T-cell (primary cell): ENCODE measurements around the gene LHPP. TPM values are rescaled to one million over a fixed set of nuclear protein-coding genes. Genes with fewer than 3 reads are reported as not detected.
A peak's percentile ranks its signal among the peaks of the same experiment; 100 is the strongest.

ENCODE experiments used
- ATAC-seq, 4 experiments: fragments of 200-7000 bp in 3 of 4; fragments of 150-1000 bp in 1 of 4; cut with Tn5 transposase; replicated peaks in 1 of 4; 1 replicate in 3 of 4; 2 replicates in 1 of 4; pipeline ENCODE4 v1.10.0; 2021; ENCODE audit warnings: moderate library complexity in 3 of 4, mild to moderate bottlenecking in 2 of 4, moderate number of reproducible peaks in 1 of 4
- CTCF ChIA-PET, 2 donors: fragments of 300-600 bp; sonication (Branson Sonifier 250); formaldehyde crosslinking; loops; one replicate each; lab custom pipeline; 2022; ENCODE audit warnings: antibody characterized with exemption in 2 of 2; lab: Charles Lee
- POLR2A ChIA-PET, 2 donors: fragments of 300-600 bp; sonication (Branson Sonifier 250); formaldehyde crosslinking; loops; one replicate each; lab custom pipeline; 2022; ENCODE audit warnings: antibody characterized with exemption in 2 of 2; lab: Charles Lee
- DNase-seq, 35 experiments: peaks; one replicate each; pipeline versions ENCODE4 v3.0.0 to v3.0.0-alpha.2; 2013 to 2023
- H3K27ac ChIP-seq: one replicate; pipeline ENCODE4 v1.5.1; 2013; ENCODE audit warnings: low read length
- H3K27me3 ChIP-seq, 2 experiments: replicated peaks in 1 of 2; 1 replicate in 1 of 2; 2 replicates in 1 of 2; pipeline versions ENCODE4 v1.6.1 to v1.7.0; 2013; ENCODE audit warnings: low read length in 1 of 2, mixed read lengths in 1 of 2; ENCODE audit not compliant: control insufficient read depth in 2 of 2, insufficient read depth in 2 of 2; ENCODE audit errors: extremely low read depth in 1 of 2
- H3K36me3 ChIP-seq, 2 donors: 1 replicate in 1 of 2; 2 replicates in 1 of 2; pipeline versions ENCODE4 v1.6.1 to v1.7.0; 2013; ENCODE audit warnings: low read length in 1 of 2; ENCODE audit not compliant: control insufficient read depth in 2 of 2, insufficient read depth in 1 of 2; ENCODE audit errors: extremely low read depth in 1 of 2
- H3K4me1 ChIP-seq, 2 experiments: 1 replicate in 1 of 2; 2 replicates in 1 of 2; pipeline versions ENCODE4 v1.6.1 to v1.7.0; 2013; ENCODE audit warnings: low read length in 2 of 2, mixed read lengths in 1 of 2; ENCODE audit not compliant: insufficient read depth in 2 of 2, control insufficient read depth in 1 of 2; ENCODE audit errors: extremely low read depth in 1 of 2
- H3K4me3 ChIP-seq, 2 donors: 1 replicate in 1 of 2; 2 replicates in 1 of 2; pipeline versions ENCODE4 v1.5.1 to v1.7.0; 2013; ENCODE audit warnings: mild to moderate bottlenecking in 2 of 2, low read length in 1 of 2, moderate library complexity in 1 of 2; ENCODE audit not compliant: control insufficient read depth in 1 of 2; ENCODE audit errors: extremely low read depth in 1 of 2
- H3K9me3 ChIP-seq: 2 replicates; pipeline ENCODE4 v1.7.0; 2013
- H3K27ac Mint-ChIP-seq, 2 donors: one replicate each; pipeline ENCODE4 v1.8.0; 2020 to 2021; ENCODE audit warnings: mild to moderate bottlenecking in 2 of 2, mixed read lengths in 2 of 2
- H3K27me3 Mint-ChIP-seq, 2 donors: one replicate each; pipeline ENCODE4 v1.8.0; 2021 to 2022; ENCODE audit warnings: mixed read lengths in 2 of 2
- H3K36me3 Mint-ChIP-seq: one replicate; pipeline ENCODE4 v1.8.0; 2021; ENCODE audit warnings: mixed read lengths
- H3K4me1 Mint-ChIP-seq, 3 donors: one replicate each; pipeline ENCODE4 v1.8.0; 2020 to 2022; ENCODE audit warnings: mixed read lengths in 3 of 3, mild to moderate bottlenecking in 1 of 3
- H3K4me3 Mint-ChIP-seq, 3 donors: one replicate each; pipeline ENCODE4 v1.8.0; 2020 to 2022; ENCODE audit warnings: mild to moderate bottlenecking in 3 of 3, mixed read lengths in 3 of 3, moderate library complexity in 3 of 3
- H3K9me3 Mint-ChIP-seq, 3 donors: one replicate each; pipeline ENCODE4 v1.8.0; 2020 to 2022; ENCODE audit warnings: mixed read lengths in 3 of 3
- WGBS: methylation state at CpG from one replicate; pipeline ENCODE4 v1.1.5; 2013; ENCODE audit warnings: missing lambda C conversion rate; ENCODE audit not compliant: insufficient coverage; 5-methylcytosine and 5-hydroxymethylcytosine counted together
- total RNA-seq, 35 experiments: library from RNA in 6 of 35; stranded (reverse) in 6 of 35; fragments of 120-200 nt in 1 of 35; gene quantifications; one replicate each; pipeline versions ENCODE4 v1.2.1 to v1.2.4 and lab custom pipeline; 2013 to 2026

The LHPP gene
- total RNA-seq, 5 donors from 2014 or later (not counting 1 experiment from before 2014, with no cell fraction given) = 13.2 to 27.4 (median 22.3) TPM

GRCh38 chr10:124449170-124450011, 12.2 kb upstream of the LHPP start:
- Histone ChIP-seq H3K27ac (no peak overlapping the region), H3K27me3 (peaks cover 37 to 67% of the 10 kb centered on the region in 2 experiments), H3K4me3 (no peak overlapping the region), H3K4me1 (peaks cover 0 to 23% of the 10 kb centered on the region in 2 experiments), H3K9me3 (no peaks in the 10 kb centered on the region), H3K36me3 (no peaks in the 10 kb centered on the region)
- ATAC-seq (no peak), DNase-seq (no peak)
- WGBS = 5% methylated on average over 40 of the region's 59 CpGs
- peaks cover 72 to 79% of the 10 kb centered on the region in 2 donors for H3K27me3 Mint-ChIP-seq
- POLR2A ChIA-PET = interaction anchor here in 1 of 2 donors (0.7 kb wide), 1 partner anchor 416 kb away, joined by 3 read pairs; no protein-coding TSS in a partner anchor
- CTCF ChIA-PET = no interaction called here
- no peak overlapping the region for H3K27ac Mint-ChIP-seq
- H3K4me1 Mint-ChIP-seq = peaks cover 25 to 27% (median 25%) of the 10 kb centered on the region in 3 donors
- H3K4me3 Mint-ChIP-seq = peak overlapping the region in 2 of 3 donors; percentile 37 to 74
- H3K36me3 Mint-ChIP-seq = no peaks in the 10 kb centered on the region
- no peaks in the 10 kb centered on the region for H3K9me3 Mint-ChIP-seq

- peak within 1 kb of the TSS in 1 of 2 donors; percentile 5 for H3K4me3 ChIP-seq
- no peak within 1 kb of the TSS for H3K27ac ChIP-seq
- CTCF ChIA-PET = no interaction called here
- H3K4me1 ChIP-seq = peaks cover 0 to 23% of the 10 kb centered on the region in 2 experiments
- no peaks in the 10 kb centered on the region for H3K9me3 ChIP-seq
- Mint-ChIP-seq H3K36me3 (no peaks in the 10 kb centered on the region), H3K4me3 (peak within 1 kb of the TSS; percentile 29 to 74 (median 37)), H3K27me3 (peaks cover 72 to 83% of the 10 kb centered on the region in 2 donors), H3K27ac (no peak within 1 kb of the TSS), H3K9me3 (no peaks in the 10 kb centered on the region), H3K4me1 (peaks cover 25 to 27% (median 25%) of the 10 kb centered on the region in 3 donors)
- peaks cover 37 to 72% of the 10 kb centered on the region in 2 experiments for H3K27me3 ChIP-seq
- WGBS = 2% methylated on average over 52 of the region's 57 CpGs
- POLR2A ChIA-PET = no interaction called here
- H3K36me3 ChIP-seq = no peaks in the 10 kb centered on the region
- DNase-seq (peak in 1 of 35 experiments; percentile 5), ATAC-seq (peak in 1 of 4 experiments; percentile 31)
These were observed 11.4 kb upstream of the LHPP start, which contains the start of gene NKX1-2 for GRCh38 chr10:124450012-124450782. Gene NKX1-2 (minus strand): TSS chr10:124450035. CDS start chr10:124449943, 92 bp downstream.

DNA sequence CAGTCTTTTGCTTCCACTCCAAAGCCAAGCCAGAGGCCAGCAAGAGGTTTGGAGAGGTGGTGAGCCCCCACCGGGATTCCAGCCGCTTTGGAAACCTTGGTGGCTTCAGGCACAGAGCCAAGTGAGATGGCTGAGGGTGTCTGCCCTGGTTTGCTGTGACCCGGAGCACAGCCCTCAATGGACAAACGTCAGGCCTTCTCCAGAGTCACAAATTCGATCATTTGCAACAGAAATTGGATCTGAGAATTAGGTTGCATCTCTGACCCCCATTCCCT, 10.9 kb upstream of the LHPP start:
- H3K27me3 ChIP-seq = peaks cover 37 to 76% of the 10 kb centered on the region in 2 experiments
- peak overlapping the region in 1 of 3 donors; percentile 54 for H3K4me3 Mint-ChIP-seq
- 0% methylated on average over 4 of the region's 5 CpGs for WGBS

DNA sequence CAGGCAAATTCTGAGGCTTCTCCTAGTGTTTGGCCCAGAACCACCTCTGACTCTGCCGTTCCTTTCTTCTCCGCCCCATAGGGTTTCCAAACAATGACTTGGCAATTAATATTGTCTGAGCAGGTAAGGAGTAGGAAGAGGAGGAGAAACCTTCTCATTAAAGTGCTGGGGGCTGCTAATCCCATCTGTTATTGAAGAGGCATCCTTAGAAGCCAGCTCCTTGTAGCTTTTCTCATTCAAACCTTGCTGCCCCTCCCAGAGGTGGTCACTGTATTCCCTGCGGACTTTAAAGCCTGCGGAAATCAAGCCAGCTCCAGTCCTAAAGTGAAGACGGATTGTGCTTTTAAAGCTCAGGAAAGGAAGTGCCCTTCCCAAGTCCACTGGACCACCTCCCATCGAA, 10.3 kb upstream of the LHPP start:
- Histone ChIP-seq H3K27me3 (peaks cover 36 to 76% of the 10 kb centered on the region in 2 experiments), H3K27ac (no peak overlapping the region), H3K4me1 (peaks cover 0 to 23% of the 10 kb centered on the region in 2 experiments), H3K36me3 (no peaks in the 10 kb centered on the region), H3K4me3 (no peak overlapping the region), H3K9me3 (no peaks in the 10 kb centered on the region)
- CTCF ChIA-PET = no interaction called here
- Mint-ChIP-seq H3K27ac (no peak overlapping the region), H3K4me3 (peak overlapping the region in 1 of 3 donors; percentile 54), H3K9me3 (no peaks in the 10 kb centered on the region), H3K27me3 (peaks cover 71 to 84% of the 10 kb centered on the region in 2 donors), H3K4me1 (peaks cover 25 to 27% (median 25%) of the 10 kb centered on the region in 3 donors), H3K36me3 (no peaks in the 10 kb centered on the region)
- ATAC-seq (no peak), DNase-seq (no peak)
- WGBS = 33% methylated on average over 1 of the region's 6 CpGs
- POLR2A ChIA-PET = interaction anchor here in 1 of 2 donors (0.6 kb wide), 1 partner anchor 381 kb away, joined by 14 read pairs; no protein-coding TSS in a partner anchor

More for the DNA sequence above, 10.9 kb upstream of the LHPP start:
- Histone ChIP-seq H3K4me3 (no peak overlapping the region), H3K4me1 (peaks cover 0 to 23% of the 10 kb centered on the region in 2 experiments), H3K36me3 (no peaks in the 10 kb centered on the region), H3K9me3 (no peaks in the 10 kb centered on the region), H3K27ac (no peak overlapping the region)
- ChIA-PET CTCF (no interaction called here), POLR2A (no interaction called here)
- ATAC-seq (no peak), DNase-seq (no peak)
- H3K4me1 Mint-ChIP-seq = peaks cover 25 to 27% (median 25%) of the 10 kb centered on the region in 3 donors
- H3K27ac Mint-ChIP-seq = no peak overlapping the region
- H3K9me3 Mint-ChIP-seq = no peaks in the 10 kb centered on the region
- peaks cover 71 to 84% of the 10 kb centered on the region in 2 donors for H3K27me3 Mint-ChIP-seq
- H3K36me3 Mint-ChIP-seq = no peaks in the 10 kb centered on the region

DNA sequence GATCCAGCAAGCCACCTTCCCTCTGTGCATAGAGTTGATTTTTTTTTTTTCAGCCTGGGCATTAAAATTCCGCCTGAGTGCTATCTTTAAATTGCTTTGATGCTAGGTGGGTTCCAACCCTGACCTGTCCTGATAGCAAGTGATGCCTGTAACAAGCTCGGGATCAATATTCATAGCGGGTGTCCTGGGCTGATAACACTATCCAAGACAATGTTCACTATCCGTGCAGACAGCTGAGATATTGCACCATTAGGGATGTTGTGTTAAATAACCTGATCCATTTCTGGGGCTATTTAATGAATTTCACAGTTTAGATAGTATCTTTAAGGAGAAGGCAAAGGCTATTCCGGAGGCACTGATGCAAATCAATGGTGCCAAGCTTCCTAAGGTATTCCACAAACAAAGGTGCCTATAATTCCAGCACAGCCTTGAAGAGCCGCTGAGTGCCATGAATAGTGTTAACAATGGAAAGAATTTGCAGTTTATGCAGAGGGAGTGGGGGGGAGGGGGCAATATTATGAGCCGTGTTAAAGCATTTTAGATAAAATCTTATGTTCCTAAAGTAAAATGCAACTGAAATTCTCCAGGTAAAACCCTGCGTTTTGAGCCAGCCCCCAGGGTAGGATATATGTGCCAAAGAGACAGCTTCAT, 7.5 kb upstream of the LHPP start:
- H3K36me3 Mint-ChIP-seq = no peaks in the 10 kb centered on the region
- Histone ChIP-seq H3K27me3 (peaks cover 30 to 59% of the 10 kb centered on the region in 2 experiments), H3K36me3 (no peaks in the 10 kb centered on the region), H3K4me1 (peaks cover 0 to 10% of the 10 kb centered on the region in 2 experiments), H3K9me3 (no peaks in the 10 kb centered on the region), H3K4me3 (no peak overlapping the region), H3K27ac (no peak overlapping the region)
- DNase-seq (no peak), ATAC-seq (no peak)
- peaks cover 12 to 15% (median 12%) of the 10 kb centered on the region in 3 donors for H3K4me1 Mint-ChIP-seq
- no peak overlapping the region for H3K27ac Mint-ChIP-seq
- peaks cover 71 to 82% of the 10 kb centered on the region in 2 donors for H3K27me3 Mint-ChIP-seq
- H3K4me3 Mint-ChIP-seq = no peak overlapping the region
- 14% methylated on average over 2 of the region's 8 CpGs for WGBS
- no peaks in the 10 kb centered on the region for H3K9me3 Mint-ChIP-seq
- ChIA-PET POLR2A (interaction anchor here in 1 of 2 donors (0.7 kb wide), 2 partner anchors 41 to 968 kb away, joined by 6 to 10 read pairs; no protein-coding TSS in a partner anchor), CTCF (interaction anchor here in 1 of 2 donors (0.6 kb wide), 1 partner anchor 458 kb away, joined by 3 read pairs; no protein-coding TSS in a partner anchor)
